SK-MEL-5 (cell line): ENCODE results near the gene SYT17. TPM values are rescaled to one million over a fixed set of nuclear protein-coding genes. Genes with fewer than 3 reads are reported as not detected.

Experiments used
- DNase-seq: peaks from one replicate; pipeline ENCODE4 v3.0.0-alpha.2; 2016; ENCODE audit warnings: low read depth, low spot score
- in situ Hi-C: cut with HindIII; loops from 2 replicates; pipeline ENCODE4 v1.10.0; 2016; ENCODE audit warnings: low sequenced_read_pairs, high pct_unique_total_duplicates, low pct_unique_long_range_greater_than_20kb
- total RNA-seq: library from RNA; depleted of rRNA; stranded (reverse); fragments of >200 nt; shearing (Covaris generic); gene quantifications from 2 replicates; pipeline ENCODE4 v1.2.3, GENCODE V29; 2014

Gene SYT17
- total RNA-seq, 1 experiment from 2014 or later = 17.3 TPM

- in situ Hi-C loops = no loop called here
- no peak for DNase-seq
Measured at GRCh38 chr16:19230575-19230974, 62.5 kb downstream of the SYT17 start.

GRCh38 chr16:19231881-19232280, 63.8 kb downstream of the SYT17 start:
- DNase-seq = no peak
- in situ Hi-C loops = no loop called here

DNA sequence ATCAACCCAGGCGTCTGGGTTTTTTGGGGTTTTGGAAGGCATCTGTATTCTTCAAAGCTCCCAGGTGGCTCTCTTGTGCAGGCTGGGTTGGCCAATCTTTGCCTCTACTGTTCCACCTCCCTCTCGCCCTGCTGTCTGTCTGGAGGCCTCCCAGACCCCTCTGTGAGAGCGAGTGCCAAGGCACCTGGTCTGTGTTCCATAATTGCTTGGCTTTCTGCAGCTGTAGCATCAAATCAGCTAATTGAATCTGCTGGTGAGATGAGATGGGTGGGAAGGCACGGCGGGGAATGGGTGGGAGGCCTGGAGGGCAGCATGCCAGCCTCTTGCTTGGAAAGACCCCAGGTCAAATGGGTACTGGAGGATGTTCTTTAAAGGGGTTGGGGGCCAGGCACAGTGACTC, 64.9 kb downstream of the SYT17 start:
- in situ Hi-C loops = no loop called here
- no peak for DNase-seq

GRCh38 chr16:19235478-19235877, 67.4 kb downstream of the SYT17 start:
- in situ Hi-C loops = no loop called here
- no peak for DNase-seq

GRCh38 chr16:19235886-19236285, 67.8 kb downstream of the SYT17 start:
- DNase-seq = no peak
- in situ Hi-C loops = no loop called here

DNA sequence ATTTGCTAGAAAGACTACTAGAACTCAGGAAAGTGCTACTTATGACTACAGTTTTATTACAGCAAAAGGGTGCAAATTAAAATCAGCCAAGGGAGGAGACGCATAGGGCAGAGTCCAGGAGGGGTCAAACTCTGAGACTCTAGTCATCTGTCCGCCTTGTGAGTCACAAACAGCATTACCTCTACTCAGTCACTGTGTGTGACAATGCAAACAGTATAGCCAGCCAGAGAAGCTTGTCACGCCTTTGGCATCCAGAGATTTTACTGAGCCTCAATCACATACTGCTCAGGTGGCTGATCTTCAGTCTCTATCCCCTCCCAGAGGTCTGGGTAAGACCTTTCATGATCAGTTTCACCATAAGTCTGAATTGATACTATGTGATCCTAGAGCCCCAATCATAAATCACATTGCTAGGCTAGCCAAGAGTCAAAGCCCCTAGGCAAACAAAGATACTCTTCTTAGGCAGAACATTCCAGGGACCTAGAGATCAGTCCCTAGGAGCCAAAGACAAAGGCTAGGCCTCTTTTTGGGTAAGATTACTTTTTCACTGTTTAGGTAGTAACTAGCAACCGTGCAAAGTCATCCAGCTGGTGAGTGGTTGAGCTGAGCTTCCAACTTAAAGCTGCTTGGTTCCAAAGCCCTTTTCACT, 68.6 kb downstream of the SYT17 start:
- no peak for DNase-seq
- in situ Hi-C loops = no loop called here

DNA sequence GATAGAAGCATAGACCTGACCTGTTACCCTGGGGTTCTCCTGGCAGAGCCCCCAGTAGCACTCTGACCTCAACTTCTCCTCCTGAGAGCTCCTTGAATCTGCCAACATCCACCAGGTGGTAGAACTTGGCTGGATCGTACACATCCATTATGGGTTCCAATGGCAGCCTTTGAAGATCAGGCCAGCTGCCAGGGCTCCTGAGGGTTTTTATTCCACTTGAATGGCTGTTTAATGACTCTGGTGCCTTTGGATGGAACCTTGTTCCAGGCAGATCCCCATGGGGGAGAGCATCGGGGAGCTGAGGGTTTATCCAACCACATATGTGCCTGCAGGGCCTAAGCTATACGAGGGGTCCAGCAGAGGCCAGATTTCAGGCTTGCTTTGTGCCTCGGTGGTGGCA, 70.4 kb downstream of the SYT17 start:
- no peak for DNase-seq
- in situ Hi-C loops = no loop called here

DNA sequence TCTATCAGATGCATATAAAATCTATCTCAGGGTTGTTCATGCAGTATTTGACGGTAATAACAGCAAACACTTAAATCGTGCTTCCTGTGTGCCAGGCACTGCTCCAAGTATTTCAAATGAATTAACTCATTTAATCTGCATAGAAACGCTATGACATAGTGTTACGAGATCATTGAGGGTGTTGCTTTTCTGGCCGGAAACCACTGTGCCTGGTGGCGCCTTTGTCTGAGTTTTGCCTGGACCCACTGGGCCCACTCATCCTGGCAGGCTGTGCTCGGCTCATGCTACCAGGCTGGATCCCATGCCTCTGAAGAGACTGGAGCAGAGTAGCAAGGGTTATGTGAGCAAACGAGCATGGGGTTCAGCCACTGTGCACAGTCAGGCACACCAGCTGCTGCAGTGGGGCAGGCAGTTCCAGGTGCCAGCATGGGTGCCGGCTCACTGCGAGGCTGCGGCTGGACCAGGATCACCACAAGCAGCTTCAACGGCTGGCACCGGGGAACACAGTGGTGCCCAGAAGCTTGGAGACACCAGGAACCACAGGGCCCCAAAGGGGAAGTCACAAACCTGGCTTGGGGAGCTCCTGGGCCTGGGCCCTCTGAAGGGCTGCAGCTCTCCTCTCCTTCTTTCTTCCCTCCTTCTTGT, 71.6 kb downstream of the SYT17 start:
- DNase-seq = no peak
- in situ Hi-C loops = no loop called here

GRCh38 chr16:19240494-19240893, 72.5 kb downstream of the SYT17 start:
- in situ Hi-C loops = no loop called here

GRCh38 chr16:19241512-19241911, 73.5 kb downstream of the SYT17 start:
- DNase-seq = no peak
- in situ Hi-C loops = no loop called here

More at GRCh38 chr16:19240494-19240893, 72.5 kb downstream of the SYT17 start:
- DNase-seq = no peak

DNA sequence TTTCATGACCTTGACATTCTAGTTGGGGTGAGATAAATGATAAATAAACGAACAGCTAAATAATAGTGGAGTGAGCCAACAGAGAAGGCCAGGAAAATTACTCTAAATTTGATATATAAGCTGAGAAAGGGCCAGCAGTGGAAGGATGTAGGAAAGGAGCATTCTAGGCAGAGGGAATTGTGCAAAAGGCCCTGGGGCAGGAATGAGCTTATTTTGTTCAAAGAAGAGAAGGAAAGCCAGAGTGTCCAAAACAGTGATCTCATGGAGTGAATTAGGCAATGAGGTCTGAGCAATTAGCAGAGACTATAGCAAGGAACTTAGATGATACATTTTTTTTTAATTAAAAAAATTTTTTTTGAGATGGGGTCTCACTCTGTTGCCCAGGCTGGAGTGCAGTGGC, 74.1 kb downstream of the SYT17 start:
- DNase-seq = no peak
- in situ Hi-C loops = no loop called here

- DNase-seq = no peak
Measured at GRCh38 chr16:19242987-19243575, 75.0 kb downstream of the SYT17 start.

GRCh38 chr16:19245326-19245925, 77.4 kb downstream of the SYT17 start:
- in situ Hi-C loops = no loop called here
- DNase-seq = no peak

More at GRCh38 chr16:19242987-19243575, 75.0 kb downstream of the SYT17 start:
- in situ Hi-C loops = no loop called here

DNA sequence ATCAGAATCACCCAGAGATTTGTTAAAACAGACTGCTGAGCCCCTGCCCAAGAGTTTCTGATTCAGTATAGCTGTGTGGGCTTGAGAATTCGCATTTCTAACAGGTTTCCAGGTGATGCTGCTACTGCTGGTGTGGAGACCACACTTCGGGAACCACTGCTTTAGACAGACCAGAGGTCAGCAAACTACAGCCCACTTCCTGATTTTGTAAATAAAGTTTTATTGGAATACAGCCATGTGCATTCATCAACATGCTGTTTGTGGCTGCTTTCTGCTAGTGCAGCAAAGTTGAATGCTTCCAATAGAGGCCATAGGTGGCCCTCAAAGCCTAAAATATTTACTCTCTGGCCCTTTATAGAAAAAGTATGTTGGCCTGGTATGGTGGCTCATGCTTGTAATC, 84.9 kb downstream of the SYT17 start:
- in situ Hi-C loops = no loop called here

DNA sequence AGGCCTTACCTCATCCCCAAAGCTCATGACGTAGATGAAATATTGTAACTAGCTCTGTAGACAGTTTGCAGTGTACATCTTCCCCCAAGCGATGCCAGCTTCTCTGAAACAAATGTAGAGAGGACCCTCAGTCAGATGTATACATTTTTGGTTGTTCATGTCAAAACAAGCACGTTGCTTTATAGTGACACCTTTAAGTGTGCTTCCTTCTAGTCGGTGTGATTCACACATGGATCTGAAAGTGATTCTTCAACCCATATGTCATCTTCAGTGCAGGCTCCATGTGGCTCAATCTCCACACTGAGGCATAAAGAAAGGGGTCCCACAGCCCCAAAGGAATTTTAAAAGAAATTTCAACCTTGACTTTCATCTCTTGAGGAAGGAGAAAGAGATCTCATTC, 86.6 kb downstream of the SYT17 start:
- no peak for DNase-seq
- in situ Hi-C loops = no loop called here

More for the DNA sequence above, 84.9 kb downstream of the SYT17 start:
- no peak for DNase-seq

GRCh38 chr16:19264123-19264673, 96.2 kb downstream of the SYT17 start:
- DNase-seq = no peak
- in situ Hi-C loops = no loop called here

- DNase-seq = no peak
- in situ Hi-C loops = no loop called here
Measured at GRCh38 chr16:19265380-19265930, 97.4 kb downstream of the SYT17 start.

DNA sequence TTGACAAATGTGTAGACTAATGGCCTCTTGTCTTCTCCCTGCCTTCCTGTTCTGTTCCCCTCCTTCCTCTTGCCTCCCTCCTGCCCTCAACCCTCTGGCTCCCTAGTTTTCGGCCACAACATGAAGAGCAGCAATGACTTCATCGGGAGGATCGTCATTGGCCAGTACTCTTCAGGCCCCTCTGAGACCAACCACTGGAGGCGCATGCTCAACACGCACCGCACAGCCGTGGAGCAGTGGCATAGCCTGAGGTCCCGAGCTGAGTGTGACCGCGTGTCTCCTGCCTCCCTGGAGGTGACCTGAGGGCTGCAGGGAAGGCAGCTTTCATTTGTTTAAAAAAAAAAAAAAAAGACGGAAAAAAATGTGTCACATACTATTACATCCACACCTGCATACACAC, 98.7 kb downstream of the SYT17 start:
- DNase-seq = no peak
- in situ Hi-C loops = no loop called here
